LNCAP (cell line): ENCODE results near the gene RMRP.

Experiments used
- TF ChIP-seq, protein P1 (sequence below): fragments of 450-650 bp; IDR thresholded peaks from 2 replicates; pipeline ENCODE4 v1.5.1; 2017; ENCODE audit warnings: mild to moderate bottlenecking

Gene RMRP

DNA sequence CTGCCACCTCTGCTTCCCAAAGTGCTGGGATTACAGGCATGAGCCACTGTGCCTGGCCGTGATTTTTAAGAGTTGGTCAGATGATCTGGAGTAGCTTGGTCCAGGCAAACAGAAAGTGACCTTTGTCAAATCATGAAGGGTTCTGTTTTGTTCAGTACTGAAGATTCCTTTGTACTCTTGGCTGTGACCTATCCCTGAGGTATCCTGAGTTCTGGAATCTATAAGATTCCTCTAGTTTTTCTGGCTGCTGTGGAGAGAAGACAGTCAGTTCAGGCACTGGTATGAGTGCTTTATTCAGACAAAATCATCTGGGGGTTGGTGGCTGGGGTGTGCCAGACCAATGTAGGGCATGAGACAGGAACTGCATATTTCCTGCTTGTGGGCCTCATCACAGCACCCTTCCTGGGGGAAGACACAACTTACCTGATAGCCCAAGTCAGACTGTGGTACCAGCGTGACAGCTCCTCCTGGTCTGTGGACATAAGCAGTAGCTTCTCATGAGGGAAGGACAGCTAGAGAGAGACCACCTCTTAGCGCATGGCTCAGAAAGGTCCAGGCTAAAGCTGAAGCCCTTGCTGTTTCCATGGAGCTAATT lies 4.0 kb upstream of the RMRP start:
- TF ChIP-seq, protein P1, sequence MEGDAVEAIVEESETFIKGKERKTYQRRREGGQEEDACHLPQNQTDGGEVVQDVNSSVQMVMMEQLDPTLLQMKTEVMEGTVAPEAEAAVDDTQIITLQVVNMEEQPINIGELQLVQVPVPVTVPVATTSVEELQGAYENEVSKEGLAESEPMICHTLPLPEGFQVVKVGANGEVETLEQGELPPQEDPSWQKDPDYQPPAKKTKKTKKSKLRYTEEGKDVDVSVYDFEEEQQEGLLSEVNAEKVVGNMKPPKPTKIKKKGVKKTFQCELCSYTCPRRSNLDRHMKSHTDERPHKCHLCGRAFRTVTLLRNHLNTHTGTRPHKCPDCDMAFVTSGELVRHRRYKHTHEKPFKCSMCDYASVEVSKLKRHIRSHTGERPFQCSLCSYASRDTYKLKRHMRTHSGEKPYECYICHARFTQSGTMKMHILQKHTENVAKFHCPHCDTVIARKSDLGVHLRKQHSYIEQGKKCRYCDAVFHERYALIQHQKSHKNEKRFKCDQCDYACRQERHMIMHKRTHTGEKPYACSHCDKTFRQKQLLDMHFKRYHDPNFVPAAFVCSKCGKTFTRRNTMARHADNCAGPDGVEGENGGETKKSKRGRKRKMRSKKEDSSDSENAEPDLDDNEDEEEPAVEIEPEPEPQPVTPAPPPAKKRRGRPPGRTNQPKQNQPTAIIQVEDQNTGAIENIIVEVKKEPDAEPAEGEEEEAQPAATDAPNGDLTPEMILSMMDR = no peak

DNA sequence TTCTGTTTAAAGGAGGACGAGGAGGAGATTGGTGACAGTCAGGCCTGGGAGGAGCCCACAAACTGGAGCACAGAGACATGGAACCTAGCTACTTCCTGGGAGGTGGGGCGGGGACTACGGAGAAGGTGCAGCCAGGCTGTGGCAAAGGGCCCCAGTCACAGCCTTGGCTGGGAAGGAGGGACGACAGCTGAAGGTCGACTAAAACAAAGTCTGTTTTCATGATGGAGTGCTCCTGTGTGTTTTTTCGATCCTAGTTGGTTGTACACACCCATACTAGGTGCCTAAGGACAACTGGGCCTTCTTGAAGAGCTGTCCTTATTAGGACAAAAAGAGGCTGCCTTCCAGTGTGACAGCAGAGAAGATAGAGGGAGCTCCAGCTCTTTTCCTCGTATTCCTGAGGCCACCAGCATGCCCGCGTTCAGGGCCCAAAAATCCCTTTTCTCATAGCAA lies 3.2 kb upstream of the RMRP start:
- TF ChIP-seq, protein P1 = no peak

DNA sequence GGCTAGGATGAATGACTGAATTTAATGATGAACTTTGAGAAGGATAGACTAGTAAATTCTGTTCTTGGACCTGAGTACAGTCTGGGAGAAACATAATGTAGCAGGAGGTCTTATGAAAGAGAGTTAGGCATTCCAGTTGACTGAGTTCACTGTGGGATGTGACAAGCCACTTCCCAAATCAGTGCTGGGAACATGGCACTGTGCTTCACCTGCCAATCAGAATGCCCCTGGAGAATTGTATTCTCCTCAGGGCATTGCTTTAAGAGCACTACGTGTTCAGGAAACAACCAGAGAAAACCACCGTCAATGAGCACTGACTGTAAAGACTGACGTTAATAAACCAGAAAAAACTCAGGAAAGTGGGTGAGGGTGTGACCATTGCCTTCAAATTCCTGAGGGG lies 1.5 kb upstream of the RMRP start:
- TF ChIP-seq, protein P1 = no peak

DNA sequence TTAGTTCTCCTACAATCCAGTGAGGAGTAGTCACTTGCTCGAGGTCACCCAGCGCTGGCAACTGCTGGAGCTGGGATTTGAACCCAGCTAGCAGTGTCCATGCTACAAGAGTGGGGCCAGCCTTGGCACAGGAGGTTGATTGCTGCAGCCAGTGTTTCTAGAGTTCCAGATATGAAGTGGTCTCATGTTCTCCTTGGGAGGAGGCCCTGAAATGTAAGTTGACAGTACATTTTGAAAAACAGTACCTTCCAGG lies 1.1 kb upstream of the RMRP start:
- TF ChIP-seq, protein P1 = no peak

DNA sequence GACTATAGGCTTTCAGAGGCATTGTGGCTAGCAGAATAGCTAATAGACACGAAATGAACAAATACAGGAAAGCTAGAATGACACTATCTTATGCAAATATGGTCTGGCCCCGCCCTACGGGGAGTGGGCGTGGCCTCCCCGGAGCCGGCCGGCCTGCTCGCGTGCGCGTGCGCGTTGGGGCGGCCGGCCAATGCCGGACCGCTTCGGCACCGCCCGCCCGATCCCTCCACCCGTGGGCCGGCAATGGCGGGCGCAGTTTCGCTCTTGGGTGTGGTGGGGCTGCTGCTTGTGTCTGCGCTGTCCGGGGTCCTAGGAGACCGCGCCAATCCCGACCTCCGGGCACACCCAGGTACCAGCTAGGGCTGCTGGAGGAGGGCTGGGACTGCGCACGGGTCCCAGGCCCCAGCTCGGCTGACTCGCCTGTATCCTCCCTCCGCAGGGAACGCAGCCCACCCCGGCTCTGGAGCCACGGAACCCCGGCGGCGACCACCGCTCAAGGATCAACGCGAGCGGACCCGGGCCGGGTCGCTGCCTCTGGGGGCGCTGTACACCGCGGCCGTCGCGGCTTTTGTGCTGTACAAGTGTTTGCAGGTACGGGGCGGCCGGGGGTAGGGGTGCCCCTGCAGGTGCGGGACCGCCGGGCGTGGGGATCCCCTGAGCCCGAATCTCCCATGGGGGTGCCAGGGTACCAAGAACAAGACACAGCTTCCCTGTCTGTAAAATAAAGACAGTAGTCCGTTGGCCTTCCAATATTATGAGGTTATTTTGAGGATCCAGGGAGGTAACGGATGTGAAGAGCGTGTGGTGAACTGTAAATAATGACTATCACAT lies 533 bp upstream of the RMRP start, which contains the start of gene CCDC107:
TSS of gene CCDC107 (plus strand) at position 156 of the 831 bp plus-strand sequence. CDS start at position 244, 88 bp downstream.
- TF ChIP-seq, protein P1 = peak; percentile 53

DNA sequence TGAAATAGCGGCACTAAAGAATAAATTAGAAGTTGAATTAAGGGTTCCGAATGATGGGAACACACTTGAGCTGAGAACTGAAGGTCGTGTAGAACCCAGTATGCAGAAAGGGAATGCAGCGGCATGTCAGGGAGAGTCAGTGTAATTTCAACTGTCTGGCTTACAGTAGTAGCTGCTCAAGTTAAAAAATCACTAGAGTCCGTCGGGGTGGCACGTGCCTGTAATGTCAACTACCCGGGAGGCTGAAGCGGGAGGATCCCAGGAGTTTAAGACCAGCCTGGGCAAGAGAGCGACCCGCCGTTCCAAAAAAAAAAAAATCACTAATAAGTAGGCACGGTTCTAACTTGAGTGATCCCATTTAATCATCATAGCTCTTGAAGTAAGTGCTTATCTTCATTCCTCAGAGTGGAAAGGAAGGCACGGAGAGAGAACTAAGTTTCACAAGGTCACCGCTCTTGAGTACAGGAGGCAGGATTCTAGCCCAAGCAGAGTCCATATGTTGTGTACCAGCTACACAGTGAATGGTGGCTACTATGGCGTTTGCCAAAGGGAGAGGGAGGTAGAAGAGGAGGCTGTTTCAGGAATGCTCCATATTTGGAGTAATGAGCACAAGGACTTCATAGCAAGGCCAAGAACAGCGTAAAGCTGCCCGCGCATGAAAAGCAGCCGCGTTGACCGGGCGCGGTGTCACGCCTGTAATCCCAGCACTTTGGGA lies 831 bp downstream of the RMRP start:
- TF ChIP-seq, protein P1 = no peak

DNA sequence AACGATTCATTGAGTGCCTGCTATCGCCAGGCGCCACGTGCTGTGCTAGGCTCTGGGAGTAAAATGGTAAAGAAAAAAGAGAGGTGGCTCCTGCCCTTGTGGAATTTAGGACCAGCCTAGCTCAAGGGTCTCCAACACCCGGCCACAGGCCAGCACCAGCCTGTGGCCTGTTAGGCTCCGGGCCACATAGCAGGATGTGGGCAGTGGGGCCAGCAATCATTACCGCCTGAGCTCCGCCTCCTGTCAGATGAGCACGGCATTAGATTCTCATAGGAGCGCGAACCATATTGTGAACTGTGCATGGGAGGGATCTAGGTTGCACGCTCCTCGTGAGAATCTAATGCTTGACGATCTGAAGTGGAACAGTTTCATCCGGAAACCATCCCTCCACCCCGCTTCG lies 1.5 kb downstream of the RMRP start:
- TF ChIP-seq, protein P1 = no peak
